Tibial nerve (tissue), 4 donors: ENCODE results near the gene CCDC177. TPM values are rescaled to one million over a fixed set of nuclear protein-coding genes. Genes with fewer than 3 reads are reported as not detected.

ENCODE experiments used
- DNase-seq, 2 donors: peaks; one replicate each; pipeline ENCODE4 v3.0.0-alpha.2; 2019; ENCODE audit warnings: low spot score in 2 of 2
- H3K27ac ChIP-seq, 4 donors: fragments of 200-600 bp; sonication (generic) in 3 of 4; one replicate each; pipeline ENCODE4 v1.5.1; 2017 to 2019; ENCODE audit warnings: mild to moderate bottlenecking in 1 of 4
- H3K27me3 ChIP-seq, 2 donors: fragments of 200-600 bp; sonication (generic) in 1 of 2; one replicate each; pipeline versions ENCODE4 v1.5.1 to v1.6.0; 2017 to 2019
- H3K36me3 ChIP-seq, 3 donors: fragments of 200-600 bp; sonication (generic); one replicate each; pipeline ENCODE4 v1.5.1; 2018 to 2019
- H3K4me1 ChIP-seq, 4 donors: fragments of 200-600 bp; sonication (generic) in 3 of 4; one replicate each; pipeline ENCODE4 v1.5.1; 2017 to 2019
- H3K4me3 ChIP-seq, 4 donors: fragments of 200-600 bp; sonication (generic) in 3 of 4; one replicate each; pipeline ENCODE4 v1.5.1; 2017 to 2019; ENCODE audit warnings: mild to moderate bottlenecking in 1 of 4, moderate library complexity in 1 of 4
- H3K9me3 ChIP-seq, 4 donors: fragments of 200-600 bp; sonication (generic) in 3 of 4; one replicate each; pipeline ENCODE4 v1.5.1; 2017 to 2019
- EP300 ChIP-seq, 2 donors: sonication (generic); formaldehyde crosslinking; IDR thresholded peaks; one replicate each; pipeline ENCODE4 v1.6.1; 2017; ENCODE audit warnings: antibody characterized with exemption in 2 of 2, mild to moderate bottlenecking in 1 of 2
- POLR2A ChIP-seq, 2 donors: fragments of 450-650 bp; IDR thresholded peaks; one replicate each; pipeline ENCODE4 v1.6.1; 2017; ENCODE audit warnings: antibody characterized with exemption in 2 of 2, mild to moderate bottlenecking in 2 of 2, moderate library complexity in 2 of 2
- WGBS, 2 donors: methylation state at CpG; one replicate each; pipeline ENCODE4 v1.1.5; 2018; 5-methylcytosine and 5-hydroxymethylcytosine counted together
- total RNA-seq, 4 donors: library from RNA; depleted of rRNA; stranded (reverse); fragments of >200 nt; gene quantifications; one replicate each; pipeline ENCODE4 v1.1.0, GENCODE V29; 2016
- TF ChIP-seq, protein P1 (sequence below), 5 experiments: fragments of 200-600 bp in 3 of 5; fragments of 450-650 bp in 2 of 5; sonication (generic) in 3 of 5; IDR thresholded peaks; one replicate each; pipeline ENCODE4 v1.5.1; 2016 to 2019; ENCODE audit warnings: antibody characterized with exemption in 5 of 5, mild to moderate bottlenecking in 3 of 5, moderate library complexity in 2 of 5

Gene CCDC177
- total RNA-seq, 4 donors from 2014 or later = not detected

DNA sequence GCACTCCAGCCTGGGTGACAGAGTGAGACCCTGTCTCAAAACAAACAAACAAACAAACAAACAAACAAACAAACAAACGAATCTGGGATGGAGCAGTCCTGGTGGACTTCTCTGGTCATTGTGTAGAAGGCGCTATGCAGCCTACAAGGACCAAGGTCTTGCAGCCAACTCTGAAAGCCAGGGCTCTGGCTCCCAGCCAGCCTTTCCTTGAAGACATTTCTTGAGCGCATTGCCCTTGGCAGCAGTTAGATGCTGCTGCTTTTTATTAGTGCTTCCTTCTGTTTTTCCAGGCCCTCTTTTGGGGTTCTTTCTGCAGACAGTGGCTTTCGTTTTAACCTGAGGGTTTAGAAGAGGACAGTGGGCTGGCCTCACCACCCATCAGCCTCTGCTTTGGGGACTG, 20.2 kb downstream of the CCDC177 start:
- 32% methylated on average over 3 to 4 of the region's 4 CpGs for WGBS, 2 donors
- Histone ChIP-seq H3K27ac (no peak overlapping the region), H3K4me1 (no peaks in the 10 kb centered on the region), H3K27me3 (peaks cover 0 to 25% of the 10 kb centered on the region in 2 donors), H3K36me3 (no peaks in the 10 kb centered on the region), H3K4me3 (no peak overlapping the region), H3K9me3 (no peaks in the 10 kb centered on the region)
- no peak for TF ChIP-seq EP300 (IDR thresholded peaks at IDR 0.05)
- TF ChIP-seq, protein P1, sequence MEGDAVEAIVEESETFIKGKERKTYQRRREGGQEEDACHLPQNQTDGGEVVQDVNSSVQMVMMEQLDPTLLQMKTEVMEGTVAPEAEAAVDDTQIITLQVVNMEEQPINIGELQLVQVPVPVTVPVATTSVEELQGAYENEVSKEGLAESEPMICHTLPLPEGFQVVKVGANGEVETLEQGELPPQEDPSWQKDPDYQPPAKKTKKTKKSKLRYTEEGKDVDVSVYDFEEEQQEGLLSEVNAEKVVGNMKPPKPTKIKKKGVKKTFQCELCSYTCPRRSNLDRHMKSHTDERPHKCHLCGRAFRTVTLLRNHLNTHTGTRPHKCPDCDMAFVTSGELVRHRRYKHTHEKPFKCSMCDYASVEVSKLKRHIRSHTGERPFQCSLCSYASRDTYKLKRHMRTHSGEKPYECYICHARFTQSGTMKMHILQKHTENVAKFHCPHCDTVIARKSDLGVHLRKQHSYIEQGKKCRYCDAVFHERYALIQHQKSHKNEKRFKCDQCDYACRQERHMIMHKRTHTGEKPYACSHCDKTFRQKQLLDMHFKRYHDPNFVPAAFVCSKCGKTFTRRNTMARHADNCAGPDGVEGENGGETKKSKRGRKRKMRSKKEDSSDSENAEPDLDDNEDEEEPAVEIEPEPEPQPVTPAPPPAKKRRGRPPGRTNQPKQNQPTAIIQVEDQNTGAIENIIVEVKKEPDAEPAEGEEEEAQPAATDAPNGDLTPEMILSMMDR (IDR thresholded peaks at IDR 0.05) = no peak
- no peak for TF ChIP-seq POLR2A (IDR thresholded peaks at IDR 0.05)
- DNase-seq = no peak

DNA sequence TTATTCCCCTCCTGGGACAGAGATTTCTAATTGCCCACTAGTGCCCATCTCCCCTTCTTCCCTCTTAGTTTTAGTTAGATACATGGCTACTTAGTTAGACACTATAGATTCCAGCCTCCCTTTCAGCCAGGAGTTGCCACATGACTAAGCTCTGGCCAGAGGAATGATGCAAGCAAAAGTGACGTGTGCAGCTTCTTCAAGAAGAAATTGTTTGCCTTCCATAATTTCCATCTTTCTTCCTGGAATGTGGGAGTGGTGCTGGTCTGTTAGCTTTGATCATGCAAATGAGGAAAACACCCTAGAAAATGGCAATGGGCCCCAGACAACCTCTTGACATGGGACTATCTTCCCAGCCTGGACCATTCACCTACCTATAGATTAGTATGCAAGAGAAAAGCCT, 21.4 kb downstream of the CCDC177 start:
- 32 to 41% methylated on average over 1 of the region's 1 CpG for WGBS, 2 donors
- H3K27ac ChIP-seq = no peak overlapping the region
- no peaks in the 10 kb centered on the region for H3K9me3 ChIP-seq
- no peak for TF ChIP-seq EP300 (IDR thresholded peaks at IDR 0.05)
- TF ChIP-seq, protein P1 (IDR thresholded peaks at IDR 0.05) = no peak
- no peak for TF ChIP-seq POLR2A (IDR thresholded peaks at IDR 0.05)
- H3K27me3 ChIP-seq = peaks cover 0 to 26% of the 10 kb centered on the region in 2 donors
- no peak overlapping the region for H3K4me3 ChIP-seq
- no peaks in the 10 kb centered on the region for H3K4me1 ChIP-seq
- DNase-seq = no peak
- H3K36me3 ChIP-seq = no peaks in the 10 kb centered on the region

DNA sequence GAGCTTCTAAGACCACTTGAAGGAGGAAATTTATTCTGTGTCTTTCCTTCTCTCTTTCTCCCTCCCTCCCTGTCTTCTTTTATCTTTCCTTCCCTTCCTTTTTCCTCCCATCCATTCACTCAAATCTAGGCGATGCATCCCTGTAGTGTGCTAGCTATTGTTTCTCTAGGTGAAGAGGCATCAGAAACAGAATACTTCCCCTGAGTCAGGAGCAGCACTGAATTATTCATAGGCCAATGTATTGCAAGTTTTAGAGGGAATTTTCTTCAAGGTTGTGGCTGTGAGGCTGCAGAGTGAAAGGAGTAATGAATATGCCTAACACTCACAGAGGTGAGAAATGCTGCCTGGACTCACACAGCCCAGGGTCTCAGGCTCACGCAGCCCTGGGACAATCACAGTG, 23.2 kb downstream of the CCDC177 start:
- no peak overlapping the region for H3K4me3 ChIP-seq
- no peaks in the 10 kb centered on the region for H3K9me3 ChIP-seq
- no peak for DNase-seq
- WGBS, 2 donors = 75 to 80% methylated on average over 2 of the region's 2 CpGs
- H3K27ac ChIP-seq = no peak overlapping the region
- TF ChIP-seq POLR2A (IDR thresholded peaks at IDR 0.05) = no peak
- TF ChIP-seq EP300 (IDR thresholded peaks at IDR 0.05) = no peak
- TF ChIP-seq, protein P1 (IDR thresholded peaks at IDR 0.05) = no peak
- H3K36me3 ChIP-seq = no peaks in the 10 kb centered on the region
- H3K27me3 ChIP-seq = peaks cover 0 to 35% of the 10 kb centered on the region in 2 donors
- peaks cover 0 to 7% (median 3%) of the 10 kb centered on the region in 4 donors for H3K4me1 ChIP-seq

DNA sequence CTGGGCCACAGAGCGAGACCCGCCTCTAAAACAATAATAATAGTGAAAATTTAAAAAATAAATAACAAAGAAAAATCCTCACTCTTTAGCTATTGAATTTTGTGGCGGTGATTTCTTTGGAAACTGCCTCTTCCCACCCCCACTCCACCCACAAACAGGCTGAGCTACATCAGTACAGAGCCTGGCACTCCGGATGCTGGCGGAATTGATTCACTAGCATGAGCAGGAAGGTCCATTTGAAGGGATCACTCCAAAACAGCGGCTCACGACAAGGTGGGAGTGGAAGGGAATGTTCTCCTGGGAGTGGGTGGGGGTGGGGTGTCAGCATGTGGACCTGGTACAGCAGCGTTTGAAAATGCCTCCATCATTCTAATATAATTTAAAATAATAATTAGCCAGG, 26.1 kb downstream of the CCDC177 start:
- DNase-seq = no peak
- TF ChIP-seq POLR2A (IDR thresholded peaks at IDR 0.05) (no peak), EP300 (IDR thresholded peaks at IDR 0.05) (no peak)
- TF ChIP-seq, protein P1 (IDR thresholded peaks at IDR 0.05) = no peak
- Histone ChIP-seq H3K27me3 (peaks cover 0 to 27% of the 10 kb centered on the region in 2 donors), H3K9me3 (no peaks in the 10 kb centered on the region), H3K4me3 (no peak overlapping the region), H3K27ac (no peak overlapping the region), H3K4me1 (peaks cover 0 to 7% (median 3%) of the 10 kb centered on the region in 4 donors), H3K36me3 (no peaks in the 10 kb centered on the region)
- WGBS, 2 donors = 83 to 84% methylated on average over 8 of the region's 8 CpGs

DNA sequence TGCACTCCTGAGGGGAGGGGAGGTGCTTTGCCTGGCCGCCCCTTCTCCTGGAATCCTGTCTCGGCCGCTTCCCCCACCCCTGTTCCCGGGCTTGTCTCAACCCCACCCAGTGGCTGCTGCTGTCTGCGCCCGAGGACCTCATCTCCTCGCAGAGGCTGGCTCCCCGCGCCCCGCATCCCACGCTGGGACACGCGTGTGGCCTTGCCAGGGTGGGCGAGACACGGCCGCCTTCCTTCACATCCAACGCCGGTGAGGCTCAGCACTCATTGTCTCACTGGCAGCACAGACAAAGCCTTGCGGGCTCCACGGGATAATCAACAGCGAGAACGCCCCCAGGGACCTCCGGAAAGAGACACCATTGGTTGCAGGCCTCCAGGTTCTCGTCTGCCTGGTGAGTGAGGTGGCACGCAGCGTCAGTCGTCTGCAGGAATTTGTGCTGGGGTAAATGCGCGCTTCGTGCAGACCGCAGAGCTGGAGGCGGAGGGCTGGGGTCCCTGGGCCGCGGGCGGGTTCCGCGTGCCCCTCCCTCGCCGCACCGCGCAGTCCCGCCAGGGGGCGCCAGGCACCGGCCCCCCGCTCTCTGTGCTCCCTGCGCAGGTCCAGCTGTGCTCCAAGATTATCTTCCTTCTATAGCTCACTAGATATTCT, 26.8 kb downstream of the CCDC177 start:
- Histone ChIP-seq H3K9me3 (no peaks in the 10 kb centered on the region), H3K27ac (no peak overlapping the region), H3K36me3 (no peaks in the 10 kb centered on the region), H3K4me3 (no peak overlapping the region), H3K27me3 (peaks cover 0 to 27% of the 10 kb centered on the region in 2 donors), H3K4me1 (peaks cover 0 to 7% (median 3%) of the 10 kb centered on the region in 4 donors)
- TF ChIP-seq POLR2A (IDR thresholded peaks at IDR 0.05) = no peak
- TF ChIP-seq, protein P1 (IDR thresholded peaks at IDR 0.05) = peak in 3 of 5 experiments; percentile 11 to 27 (median 12)
- DNase-seq = no peak
- WGBS, 2 donors = 2 to 12% methylated on average over 27 to 43 of the region's 46 CpGs
